ENCODE results near the gene ATP4B.
"Not testable (repeated sequence)": the region's sequence is repeated elsewhere in the genome, so short reads cannot be mapped to it uniquely, and the experiment has no call there.

ATP4B gene

GRCh38 chr13:113624235-113624587, 33.8 kb downstream of the ATP4B start:
- DNase-seq, result no peak

GRCh38 chr13:113623491-113624234, 34.3 kb downstream of the ATP4B start:
- DNase-seq, result no peak

- DNase-seq, result no peak
Measured at GRCh38 chr13:113622791-113623490, 35.1 kb downstream of the ATP4B start.

GRCh38 chr13:113621986-113622550, 35.9 kb downstream of the ATP4B start:
- not testable (repeated sequence) for DNase-seq

DNA sequence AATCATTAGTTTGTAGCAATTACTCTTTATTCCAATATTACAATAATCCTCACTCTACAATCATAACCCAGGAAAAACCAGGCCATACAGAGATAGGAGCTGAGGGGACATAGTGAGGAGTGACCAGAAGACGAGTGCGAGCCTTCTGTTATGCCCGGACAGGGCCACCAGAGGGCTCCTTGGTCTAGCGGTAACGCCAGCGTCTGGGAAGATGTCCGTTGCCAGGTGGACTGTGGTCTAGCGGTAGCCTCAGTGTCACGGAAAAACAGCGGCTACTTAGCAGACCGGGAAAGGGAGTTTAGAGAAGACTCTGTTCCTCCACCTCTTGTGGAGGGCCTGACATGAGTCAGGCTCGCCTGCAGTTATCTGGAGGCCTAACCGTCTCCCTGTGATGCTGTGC, 36.5 kb downstream of the ATP4B start:
- DNase-seq, result not testable (repeated sequence)

- no peak for DNase-seq
Measured at GRCh38 chr13:113621046-113621445, 37.0 kb downstream of the ATP4B start.

DNA sequence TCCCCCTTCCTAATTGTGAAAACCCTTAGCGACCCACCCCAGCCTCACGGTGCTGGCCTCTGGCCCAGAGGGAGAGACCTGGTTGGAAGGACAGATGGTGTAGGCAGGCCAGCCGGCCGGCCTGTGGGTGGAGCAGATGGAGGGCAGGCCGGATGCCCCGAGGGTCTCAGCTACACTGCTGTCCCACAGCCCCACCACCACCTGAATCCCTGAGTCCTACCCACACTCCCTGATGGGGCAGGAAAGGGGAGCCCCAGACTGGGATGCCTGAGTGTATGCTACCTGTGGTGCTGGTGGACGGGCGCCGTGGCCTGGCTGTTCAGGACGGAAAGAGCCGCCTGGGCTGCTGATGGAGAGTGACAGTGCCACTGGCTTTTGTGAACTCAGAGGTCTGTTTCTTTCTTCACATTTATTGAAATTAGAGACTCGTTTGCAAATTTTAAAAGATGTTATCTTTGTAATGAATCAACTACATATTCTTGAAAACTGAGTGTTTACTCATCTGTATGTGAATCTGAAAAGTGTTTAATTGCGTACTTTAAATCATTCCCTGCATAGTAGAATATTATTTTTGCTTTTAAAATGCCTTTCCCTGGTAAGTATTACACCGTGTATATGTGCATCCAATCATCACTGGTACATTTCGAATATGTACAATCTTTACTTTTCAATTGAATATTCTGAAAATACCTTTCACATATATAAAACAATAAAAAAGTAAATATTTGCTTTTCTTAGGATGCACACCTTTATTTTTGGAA, 37.8 kb downstream of the ATP4B start:
- no peak for DNase-seq

- DNase-seq, result no peak
Measured at GRCh38 chr13:113618455-113618854, 39.5 kb downstream of the ATP4B start.

- no peak for DNase-seq
Measured at GRCh38 chr13:113617961-113618360, 40.0 kb downstream of the ATP4B start.

DNA sequence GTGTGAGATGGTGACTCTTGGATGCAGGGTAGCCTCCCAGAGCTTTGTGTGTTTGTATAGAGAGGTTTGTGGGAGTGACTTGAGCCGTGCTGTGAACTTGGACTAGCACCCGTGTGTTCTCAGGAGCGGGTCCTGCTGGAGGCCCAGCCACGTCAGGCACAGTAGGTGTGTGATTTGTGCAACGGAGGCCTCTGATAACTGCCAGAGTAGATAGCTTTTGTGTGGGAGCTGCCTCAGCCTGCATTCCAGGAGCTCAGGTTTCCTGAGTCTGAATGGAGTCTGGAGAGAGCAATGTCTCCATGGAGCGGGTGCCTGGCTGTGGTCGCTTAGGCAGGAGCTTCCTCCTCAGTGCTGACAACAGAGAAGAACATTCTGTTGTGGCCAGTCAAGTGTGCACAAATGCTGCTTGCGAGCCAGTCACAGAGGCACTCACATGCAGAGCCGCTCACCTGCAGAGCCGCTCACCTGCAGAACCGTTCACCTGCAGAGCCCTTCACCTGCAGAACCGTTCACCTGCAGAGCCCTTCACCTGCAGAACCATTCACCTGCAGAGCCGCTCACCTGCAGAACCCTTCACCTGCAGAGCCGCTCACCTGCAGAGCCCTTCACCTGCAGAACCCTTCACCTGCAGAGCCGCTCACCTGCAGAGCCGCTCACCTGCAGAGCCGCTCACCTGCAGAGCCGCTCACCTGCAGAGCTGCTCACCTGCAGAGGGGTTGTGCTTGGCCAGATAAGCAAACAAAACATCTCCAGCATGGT, 40.8 kb downstream of the ATP4B start:
- no peak for DNase-seq

- DNase-seq, result no peak
Measured at GRCh38 chr13:113616281-113616906, 41.6 kb downstream of the ATP4B start.

GRCh38 chr13:113613789-113614379, 44.1 kb downstream of the ATP4B start:
- DNase-seq, result no peak

GRCh38 chr13:113612607-113613006, 45.4 kb downstream of the ATP4B start:
- DNase-seq, result no peak

DNA sequence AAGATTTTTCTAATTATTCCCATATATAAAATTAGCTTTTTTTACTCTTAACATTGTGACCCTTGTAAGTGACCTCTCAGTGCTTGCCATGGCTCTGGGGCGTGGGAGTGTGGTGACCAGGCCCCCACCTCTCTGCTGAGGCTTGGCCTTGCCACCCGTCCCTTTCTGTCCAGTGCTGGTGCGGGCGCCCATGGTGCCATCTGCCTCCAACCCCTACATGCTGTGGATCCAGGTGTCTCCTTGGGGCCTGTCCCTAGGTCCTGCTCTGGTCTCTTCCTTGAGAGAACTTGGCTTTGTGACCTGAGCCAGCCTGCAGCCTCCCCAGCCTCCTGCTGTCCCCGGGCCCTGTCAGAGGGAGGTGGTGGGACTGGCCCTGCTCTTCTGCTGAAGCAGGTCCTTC, 46.0 kb downstream of the ATP4B start:
- no peak for DNase-seq

DNA sequence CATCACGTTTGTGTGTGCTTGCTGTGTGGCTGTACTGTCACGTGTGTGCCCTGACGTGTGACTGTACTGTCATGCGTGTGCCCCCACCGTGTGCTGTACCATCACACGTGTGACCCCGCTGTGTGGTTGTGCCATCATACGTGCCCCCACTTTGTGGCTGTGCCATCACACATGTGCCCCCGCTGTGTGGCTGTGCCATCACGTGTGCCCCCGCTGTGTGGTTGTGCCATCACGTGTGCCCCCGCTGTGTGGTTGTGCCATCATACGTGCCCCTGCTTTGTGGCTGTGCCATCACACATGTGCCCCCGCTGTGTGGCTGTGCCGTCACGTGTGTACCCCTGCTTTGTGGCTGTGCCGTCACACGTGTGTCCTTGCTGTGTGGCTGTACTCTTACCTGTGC, 47.7 kb downstream of the ATP4B start:
- DNase-seq, result no peak

DNA sequence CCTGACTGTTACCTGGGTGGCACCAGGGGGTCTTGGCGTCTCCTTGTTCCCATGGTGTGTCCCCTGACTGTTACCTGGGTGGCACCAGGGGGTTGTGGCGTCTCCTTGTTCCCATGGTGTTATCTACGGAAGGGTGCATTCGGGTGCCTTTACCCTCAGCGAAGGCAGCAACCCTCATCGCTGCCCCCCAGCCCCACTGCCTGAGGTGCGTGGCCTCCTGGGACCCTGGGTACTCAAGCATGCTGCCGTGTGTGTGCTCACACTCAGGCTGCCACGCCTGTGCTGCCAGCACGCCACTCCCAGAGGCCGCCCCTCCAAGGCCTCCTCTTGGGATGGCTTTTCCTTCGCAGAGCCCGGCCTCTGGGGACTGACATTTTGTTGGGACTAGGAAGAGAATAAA, 48.4 kb downstream of the ATP4B start:
- no peak for DNase-seq

DNA sequence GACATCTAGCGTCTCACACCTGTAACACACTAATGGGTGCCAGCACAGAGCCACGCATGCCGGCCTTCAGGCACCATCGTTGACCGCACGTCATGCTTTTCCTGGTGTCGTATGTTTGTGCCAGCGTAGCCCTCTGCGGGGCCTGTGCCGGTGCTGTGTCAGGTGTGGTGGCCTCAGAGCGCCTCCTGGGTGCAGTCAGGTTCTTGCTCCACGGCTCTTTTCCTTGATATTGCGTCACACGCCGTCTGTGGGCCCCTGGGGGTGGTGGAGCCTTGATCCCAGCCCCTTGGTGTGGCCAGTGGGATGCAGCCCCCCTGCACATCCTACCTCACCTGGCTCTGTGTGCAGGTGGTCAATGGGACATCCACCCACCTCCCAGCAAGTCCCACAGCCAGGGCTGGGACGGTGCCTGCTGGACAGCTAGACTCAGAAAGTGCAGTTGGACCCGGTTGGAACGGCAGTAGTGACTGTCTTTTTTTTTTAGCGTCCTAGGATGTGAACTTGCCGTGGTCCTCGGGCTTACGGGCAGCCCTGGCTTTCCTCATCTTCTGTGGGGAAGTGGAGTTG, 48.9 kb downstream of the ATP4B start:
- no peak for DNase-seq

DNA sequence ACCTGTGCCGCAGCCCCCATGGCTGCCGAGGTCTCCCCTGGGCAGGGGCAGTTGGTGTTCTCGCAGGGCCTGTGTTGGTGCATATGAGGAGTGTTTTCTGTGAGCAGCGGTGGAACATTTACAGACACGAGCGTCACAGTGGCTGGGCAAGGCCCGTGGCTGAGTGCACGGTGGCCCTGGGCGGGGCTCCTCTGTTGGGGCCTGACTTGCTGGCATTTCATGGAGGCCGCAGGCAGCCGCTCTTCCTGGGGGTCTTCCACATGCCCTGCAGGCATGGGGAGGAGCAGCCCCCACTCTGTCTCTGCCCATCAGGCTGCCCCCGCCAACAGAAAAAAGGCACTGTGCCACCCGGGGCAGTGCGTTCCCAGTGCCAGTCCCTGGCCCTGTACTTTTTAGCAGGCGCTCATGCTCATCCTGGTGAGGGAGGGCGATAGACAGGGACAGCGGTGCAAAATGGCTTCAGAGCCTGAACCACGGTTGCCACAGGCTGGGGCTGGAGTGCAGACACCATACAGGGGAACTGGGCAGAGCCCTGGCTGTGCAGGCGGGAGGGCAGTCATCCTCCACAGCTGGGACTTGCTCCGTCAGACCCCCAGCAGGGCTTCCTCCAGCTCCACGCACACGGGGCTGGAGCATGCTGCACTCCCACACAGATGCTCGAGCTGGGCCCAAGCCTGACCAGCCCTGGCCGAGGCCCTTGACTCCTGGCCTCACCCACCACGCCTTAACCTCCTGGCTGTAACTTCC, 49.9 kb downstream of the ATP4B start:
- no peak for DNase-seq

DNA sequence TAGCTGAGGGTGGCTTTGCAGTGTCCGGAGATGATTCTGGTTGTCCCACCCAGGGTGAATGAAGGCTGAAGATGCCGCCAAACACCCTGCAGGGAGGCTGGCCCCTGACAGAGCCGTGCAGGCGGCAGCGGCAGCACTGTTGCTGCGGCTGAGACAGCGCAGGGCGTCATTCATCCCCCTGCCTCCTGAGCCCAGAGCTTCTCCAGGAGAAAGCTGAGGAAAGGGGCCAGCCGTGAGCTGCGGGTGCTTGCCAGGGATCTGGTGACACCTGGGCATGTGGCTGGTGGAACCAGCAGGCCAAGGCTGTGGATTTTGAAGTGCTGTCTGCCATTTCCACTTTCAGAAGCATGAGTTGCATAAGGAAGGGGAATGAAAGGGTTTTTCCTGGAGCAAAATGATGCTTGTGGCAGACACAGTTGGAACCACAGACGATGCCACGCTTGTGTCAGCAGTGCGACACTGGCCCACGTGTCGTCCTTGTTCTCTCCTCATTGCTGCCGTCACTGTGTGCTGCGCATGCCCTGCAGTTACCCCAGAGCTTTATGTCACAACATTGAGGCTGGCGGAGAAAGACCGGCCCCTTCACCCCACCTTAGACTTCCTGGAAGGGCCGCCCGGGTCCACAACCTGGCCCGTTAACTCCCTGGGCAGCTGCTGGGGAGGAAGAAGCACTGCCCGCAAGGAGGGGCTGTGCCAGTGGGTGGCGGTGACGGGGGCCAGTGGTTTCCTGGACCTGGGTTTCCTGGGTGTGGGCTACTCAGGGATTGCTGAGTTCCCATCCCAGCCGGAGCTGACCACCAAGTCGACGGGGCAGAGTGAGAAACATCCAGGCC, 50.7 kb downstream of the ATP4B start:
- no peak for DNase-seq

Measured in cortex of kidney (tissue), 1 donor.